ENCODE results near the gene SLC30A5. TPM values are rescaled to one million over a fixed set of nuclear protein-coding genes. Genes with fewer than 3 reads are reported as not detected.

The SLC30A5 gene
- total RNA-seq, 1 donor from 2014 or later: 58.8 TPM

DNA sequence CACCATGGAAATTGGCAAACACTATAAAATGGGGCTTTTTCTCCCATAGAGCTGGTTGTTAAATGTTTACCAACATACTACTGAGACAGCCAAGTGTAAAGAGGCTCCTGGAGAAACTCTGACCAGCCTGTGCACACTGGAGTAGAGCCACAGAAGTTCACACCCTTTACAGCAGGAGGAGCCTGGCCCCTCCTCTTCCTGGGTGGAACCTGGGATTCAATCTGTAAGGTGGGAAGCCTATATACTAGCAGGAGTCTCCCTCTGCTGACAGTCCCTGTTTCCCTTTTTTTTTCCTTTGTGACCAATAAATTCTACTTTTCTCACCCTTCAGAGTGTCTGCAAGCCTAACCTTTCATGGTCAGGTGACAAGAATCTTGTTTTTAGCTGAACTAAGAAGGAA lies 10.4 kb upstream of the SLC30A5 start:
- Histone ChIP-seq H3K36me3 (ENCODE audit: insufficient read depth, low read length) (no peaks in the 10 kb centered on the region), H3K27ac (ENCODE audit: low read depth, low read length) (no peak overlapping the region), H3K4me2 (ENCODE audit: low read length) (no peak overlapping the region), H3K9ac (ENCODE audit: low read length) (no peak overlapping the region), H2AFZ (ENCODE audit: low read depth, low read length) (no peak overlapping the region), H3K27me3 (ENCODE audit: insufficient read depth, low read length) (no peaks in the 10 kb centered on the region), H3K9me3 (ENCODE audit: insufficient read depth, low read depth, low read length) (no peaks in the 10 kb centered on the region), H3K4me3 (ENCODE audit: insufficient read depth, low read depth, low read length) (no peak overlapping the region), H3K79me2 (ENCODE audit: insufficient read depth, low read length) (no peaks in the 10 kb centered on the region), H4K20me1 (ENCODE audit: insufficient read depth, low read length) (no peaks in the 10 kb centered on the region), H3K4me1 (ENCODE audit: insufficient read depth, low read length) (peaks cover 2% of the 10 kb centered on the region)
- H3K4me3 Mint-ChIP-seq (ENCODE audit: unreplicated experiment): no peak overlapping the region
- no peak overlapping the region for H3K27ac Mint-ChIP-seq (ENCODE audit: unreplicated experiment)
- FAIRE-seq (no peak), DNase-seq (ENCODE audit: low read depth) (no peak)
- no peaks in the 10 kb centered on the region for H3K36me3 Mint-ChIP-seq (ENCODE audit: low read depth, unreplicated experiment)
- peaks cover 6% of the 10 kb centered on the region for H3K4me1 Mint-ChIP-seq (ENCODE audit: low read depth, unreplicated experiment)
- peaks cover 2% of the 10 kb centered on the region for H3K9me3 Mint-ChIP-seq (ENCODE audit: unreplicated experiment)
- peaks cover 2% of the 10 kb centered on the region for H3K27me3 Mint-ChIP-seq (ENCODE audit: low read depth, unreplicated experiment)
- TF ChIP-seq, protein P1, sequence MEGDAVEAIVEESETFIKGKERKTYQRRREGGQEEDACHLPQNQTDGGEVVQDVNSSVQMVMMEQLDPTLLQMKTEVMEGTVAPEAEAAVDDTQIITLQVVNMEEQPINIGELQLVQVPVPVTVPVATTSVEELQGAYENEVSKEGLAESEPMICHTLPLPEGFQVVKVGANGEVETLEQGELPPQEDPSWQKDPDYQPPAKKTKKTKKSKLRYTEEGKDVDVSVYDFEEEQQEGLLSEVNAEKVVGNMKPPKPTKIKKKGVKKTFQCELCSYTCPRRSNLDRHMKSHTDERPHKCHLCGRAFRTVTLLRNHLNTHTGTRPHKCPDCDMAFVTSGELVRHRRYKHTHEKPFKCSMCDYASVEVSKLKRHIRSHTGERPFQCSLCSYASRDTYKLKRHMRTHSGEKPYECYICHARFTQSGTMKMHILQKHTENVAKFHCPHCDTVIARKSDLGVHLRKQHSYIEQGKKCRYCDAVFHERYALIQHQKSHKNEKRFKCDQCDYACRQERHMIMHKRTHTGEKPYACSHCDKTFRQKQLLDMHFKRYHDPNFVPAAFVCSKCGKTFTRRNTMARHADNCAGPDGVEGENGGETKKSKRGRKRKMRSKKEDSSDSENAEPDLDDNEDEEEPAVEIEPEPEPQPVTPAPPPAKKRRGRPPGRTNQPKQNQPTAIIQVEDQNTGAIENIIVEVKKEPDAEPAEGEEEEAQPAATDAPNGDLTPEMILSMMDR (IDR thresholded peaks at IDR 0.05; ENCODE audit: insufficient read depth, low read depth, low read length): no peak
- no peak for TF ChIP-seq EZH2 (IDR thresholded peaks at IDR 0.05; ENCODE audit: insufficient read depth, low read length)

DNA sequence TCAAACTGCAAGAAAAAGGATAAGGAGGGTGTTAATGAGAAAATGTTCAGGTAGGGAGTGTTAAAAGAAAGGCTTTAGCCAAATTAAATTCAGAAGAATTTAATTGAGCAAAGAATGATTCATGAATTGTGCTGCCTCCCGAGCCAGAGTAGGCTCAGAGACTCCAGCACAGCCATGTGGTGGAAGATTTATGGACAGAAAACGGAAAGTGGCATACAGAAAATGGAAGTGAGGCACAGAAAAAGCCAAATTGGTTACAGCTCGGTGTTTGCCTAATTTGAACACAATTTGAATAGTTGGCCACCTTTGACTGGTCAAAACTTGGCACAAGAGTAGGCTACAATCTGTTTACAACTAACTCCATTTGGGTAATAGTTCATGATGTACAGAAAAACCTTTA lies 9.6 kb upstream of the SLC30A5 start:
- H3K9ac ChIP-seq (ENCODE audit: low read length): no peak overlapping the region
- H3K27ac ChIP-seq (ENCODE audit: low read depth, low read length): no peak overlapping the region
- peaks cover 2% of the 10 kb centered on the region for H3K9me3 Mint-ChIP-seq (ENCODE audit: unreplicated experiment)

DNA sequence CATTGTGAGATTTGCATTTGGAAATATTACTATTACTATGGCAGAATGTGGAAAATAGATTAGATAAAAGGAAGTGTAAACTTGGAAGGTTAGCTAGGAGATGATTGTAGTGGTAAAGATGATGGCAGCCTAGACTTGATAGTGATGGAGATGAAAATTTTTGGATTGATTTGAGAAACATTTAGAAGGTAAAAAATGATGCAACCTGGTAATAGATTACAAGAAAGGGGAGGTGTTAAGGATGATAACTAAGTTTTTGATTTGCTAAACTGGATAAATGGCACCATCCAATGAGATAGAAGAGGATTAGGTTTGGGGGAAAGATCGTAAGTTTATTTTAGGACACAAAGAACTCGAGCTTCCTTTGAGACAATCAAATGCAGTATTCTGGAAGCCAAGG lies 8.9 kb upstream of the SLC30A5 start:
- Mint-ChIP-seq H3K36me3 (ENCODE audit: low read depth, unreplicated experiment) (no peaks in the 10 kb centered on the region), H3K4me1 (ENCODE audit: low read depth, unreplicated experiment) (no peaks in the 10 kb centered on the region), H3K27me3 (ENCODE audit: low read depth, unreplicated experiment) (no peaks in the 10 kb centered on the region), H3K4me3 (ENCODE audit: unreplicated experiment) (no peak overlapping the region), H3K27ac (ENCODE audit: unreplicated experiment) (no peak overlapping the region), H3K9me3 (ENCODE audit: unreplicated experiment) (peaks cover 2% of the 10 kb centered on the region)
- Histone ChIP-seq H3K9ac (ENCODE audit: low read length) (no peak overlapping the region), H3K27ac (ENCODE audit: low read depth, low read length) (no peak overlapping the region), H2AFZ (ENCODE audit: low read depth, low read length) (no peak overlapping the region), H3K4me2 (ENCODE audit: low read length) (no peak overlapping the region), H3K36me3 (ENCODE audit: insufficient read depth, low read length) (no peaks in the 10 kb centered on the region), H3K4me3 (ENCODE audit: insufficient read depth, low read depth, low read length) (no peak overlapping the region), H3K79me2 (ENCODE audit: insufficient read depth, low read length) (no peaks in the 10 kb centered on the region), H3K4me1 (ENCODE audit: insufficient read depth, low read length) (no peaks in the 10 kb centered on the region), H3K27me3 (ENCODE audit: insufficient read depth, low read length) (no peaks in the 10 kb centered on the region), H3K9me3 (ENCODE audit: insufficient read depth, low read depth, low read length) (no peaks in the 10 kb centered on the region), H4K20me1 (ENCODE audit: insufficient read depth, low read length) (no peaks in the 10 kb centered on the region)
- TF ChIP-seq, protein P1 (IDR thresholded peaks at IDR 0.05; ENCODE audit: insufficient read depth, low read depth, low read length): no peak
- TF ChIP-seq EZH2 (IDR thresholded peaks at IDR 0.05; ENCODE audit: insufficient read depth, low read length): no peak
- FAIRE-seq (no peak), DNase-seq (ENCODE audit: low read depth) (no peak)

More for the DNA sequence above, 9.6 kb upstream of the SLC30A5 start:
- Histone ChIP-seq H3K36me3 (ENCODE audit: insufficient read depth, low read length) (no peaks in the 10 kb centered on the region), H3K4me1 (ENCODE audit: insufficient read depth, low read length) (peaks cover under 1% of the 10 kb centered on the region), H3K79me2 (ENCODE audit: insufficient read depth, low read length) (no peaks in the 10 kb centered on the region), H3K27me3 (ENCODE audit: insufficient read depth, low read length) (no peaks in the 10 kb centered on the region), H2AFZ (ENCODE audit: low read depth, low read length) (no peak overlapping the region), H3K4me3 (ENCODE audit: insufficient read depth, low read depth, low read length) (no peak overlapping the region), H3K9me3 (ENCODE audit: insufficient read depth, low read depth, low read length) (no peaks in the 10 kb centered on the region), H3K4me2 (ENCODE audit: low read length) (no peak overlapping the region), H4K20me1 (ENCODE audit: insufficient read depth, low read length) (no peaks in the 10 kb centered on the region)
- DNase-seq (ENCODE audit: low read depth) (no peak), FAIRE-seq (no peak)
- no peaks in the 10 kb centered on the region for H3K27me3 Mint-ChIP-seq (ENCODE audit: low read depth, unreplicated experiment)
- no peaks in the 10 kb centered on the region for H3K36me3 Mint-ChIP-seq (ENCODE audit: low read depth, unreplicated experiment)
- H3K4me1 Mint-ChIP-seq (ENCODE audit: low read depth, unreplicated experiment): peaks cover under 1% of the 10 kb centered on the region
- TF ChIP-seq, protein P1 (IDR thresholded peaks at IDR 0.05; ENCODE audit: insufficient read depth, low read depth, low read length): no peak
- TF ChIP-seq EZH2 (IDR thresholded peaks at IDR 0.05; ENCODE audit: insufficient read depth, low read length): no peak
- H3K4me3 Mint-ChIP-seq (ENCODE audit: unreplicated experiment): no peak overlapping the region
- H3K27ac Mint-ChIP-seq (ENCODE audit: unreplicated experiment): no peak overlapping the region

All from astrocyte (in vitro differentiated cells and primary cell).